Caco-2 (cell line): ENCODE data around the gene MB21D2. TPM values are rescaled to one million over a fixed set of nuclear protein-coding genes. Genes with fewer than 3 reads are reported as not detected.

ENCODE experiments used
- BruUV-seq: library from RNA; stranded (reverse); fragments of 400-500 nt; replicated peaks from 2 replicates; lab custom pipeline; 2021; lab: Mats Ljungman, UMichigan
- CTCF ChIA-PET: fragments of 300-600 bp; sonication (Branson Sonifier 250); formaldehyde crosslinking; loops from one replicate; lab custom pipeline; 2022; ENCODE audit warnings: antibody characterized with exemption; lab: Charles Lee
- POLR2A ChIA-PET: fragments of 300-600 bp; sonication (Branson Sonifier 250); formaldehyde crosslinking; loops from one replicate; lab custom pipeline; 2022; ENCODE audit warnings: antibody characterized with exemption; lab: Charles Lee
- DNase-seq, 2 experiments: peaks; one replicate each; pipeline versions ENCODE4 v3.0.0 to v3.0.0-alpha.2; 2020 to 2022
- H3K27me3 ChIP-seq: replicated peaks from 2 replicates; pipeline ENCODE4 v1.6.0; 2011; ENCODE audit warnings: low read length; ENCODE audit not compliant: control insufficient read depth, insufficient read depth
- H3K36me3 ChIP-seq: 2 replicates; pipeline ENCODE4 v1.5.1; 2011; ENCODE audit warnings: low read length; ENCODE audit not compliant: control insufficient read depth, insufficient read depth
- H3K4me1 ChIP-seq: fragments of 250-450 bp; sonication (Bioruptor Pico); 2 replicates; pipeline ENCODE4 v1.5.1; 2020; ENCODE audit warnings: mild to moderate bottlenecking
- H3K4me3 ChIP-seq: 2 replicates; pipeline ENCODE4 v1.5.1; 2011; ENCODE audit warnings: low read depth, mild to moderate bottlenecking, control low read depth, low read length
- H3K9me3 ChIP-seq: fragments of 250-450 bp; sonication (Bioruptor Pico); 2 replicates; pipeline ENCODE4 v1.5.1; 2020; ENCODE audit warnings: mild to moderate bottlenecking, moderate library complexity
- H3K27ac Mint-ChIP-seq: one replicate; pipeline ENCODE4 v1.8.0; 2022; ENCODE audit warnings: mixed read lengths; ENCODE audit not compliant: unreplicated experiment
- H3K27me3 Mint-ChIP-seq: one replicate; pipeline ENCODE4 v1.8.0; 2022; ENCODE audit warnings: mixed read lengths; ENCODE audit not compliant: insufficient read depth, unreplicated experiment
- H3K36me3 Mint-ChIP-seq: one replicate; pipeline ENCODE4 v1.8.0; 2022; ENCODE audit warnings: mild to moderate bottlenecking, mixed read lengths; ENCODE audit not compliant: insufficient read depth, unreplicated experiment
- H3K4me1 Mint-ChIP-seq: one replicate; pipeline ENCODE4 v1.8.0; 2022; ENCODE audit warnings: low read depth, mixed read lengths; ENCODE audit not compliant: unreplicated experiment
- H3K4me3 Mint-ChIP-seq: one replicate; pipeline ENCODE4 v1.8.0; 2022; ENCODE audit warnings: mild to moderate bottlenecking, moderate library complexity, mixed read lengths; ENCODE audit not compliant: unreplicated experiment
- H3K9me3 Mint-ChIP-seq: one replicate; pipeline ENCODE4 v1.8.0; 2022; ENCODE audit warnings: mixed read lengths; ENCODE audit not compliant: unreplicated experiment
- intact Hi-C: fragments of 100-400 bp; cut with micrococcal nuclease; formaldehyde crosslinking; loops from one replicate; pipeline ENCODE4 v1.10.0; 2022; ENCODE audit not compliant: unreplicated experiment
- total RNA-seq: library from RNA; stranded (reverse); gene quantifications from 2 replicates; pipeline ENCODE4 v1.2.3, GENCODE V29; 2022
- TF ChIP-seq, protein P1 (sequence below), 2 experiments: fragments of 200-600 bp in 1 of 2; IDR thresholded peaks; 1 replicate in 1 of 2; 2 replicates in 1 of 2; pipeline versions ENCODE4 v1.5.1 to v1.8.0; 2011 to 2022; ENCODE audit warnings: antibody characterized with exemption in 1 of 2, control low read depth in 1 of 2, inconsistent platforms in 1 of 2, low read depth in 1 of 2, low read length in 1 of 2, mild to moderate bottlenecking in 1 of 2, moderate library complexity in 1 of 2; ENCODE audit not compliant: insufficient read depth in 1 of 2, severe bottlenecking in 1 of 2, unreplicated experiment in 1 of 2

Gene MB21D2
- total RNA-seq, 1 experiment from 2014 or later, result 11.0 TPM

DNA sequence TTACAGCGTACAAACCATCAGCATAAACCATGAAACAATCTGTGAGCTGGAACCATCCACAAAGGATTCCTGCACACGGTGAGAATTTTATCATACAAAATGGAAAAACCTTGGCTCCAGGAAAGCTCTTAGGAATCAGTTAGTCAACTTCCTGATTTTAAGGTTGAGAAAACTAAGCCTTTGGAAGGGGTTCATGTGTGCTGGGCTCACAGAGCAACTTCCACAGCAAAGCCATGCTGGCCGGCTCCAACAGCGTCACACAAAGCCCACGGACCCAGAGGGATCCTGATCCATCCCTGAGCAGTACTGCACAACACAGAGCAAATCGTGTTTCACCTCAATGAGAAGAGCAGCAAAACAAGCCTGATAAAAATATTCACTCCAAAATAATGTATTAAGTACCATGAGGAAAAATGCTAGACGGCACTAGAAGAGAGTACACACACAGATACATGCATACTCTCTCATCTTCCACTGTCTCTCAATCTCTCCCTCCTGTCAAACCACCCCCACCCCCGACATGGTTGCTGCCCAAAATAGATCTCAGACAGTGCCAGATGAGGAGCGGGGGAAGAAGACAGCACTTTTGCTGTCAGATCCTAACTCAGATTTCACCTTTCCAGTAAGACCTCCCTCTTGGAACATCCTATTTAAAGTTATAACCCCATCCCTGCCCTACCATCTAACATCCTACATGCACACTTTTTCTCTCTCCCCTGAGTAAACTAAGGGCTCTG, 58.6 kb downstream of the MB21D2 start:
- intact Hi-C loops, result no loop called here
- no TSS peak for BruUV-seq
- no peaks in the 10 kb centered on the region for H3K9me3 Mint-ChIP-seq
- no peak overlapping the region for H3K4me3 Mint-ChIP-seq
- H3K36me3 Mint-ChIP-seq, result peaks cover 4% of the 10 kb centered on the region
- no peaks in the 10 kb centered on the region; the same call in 1 of the 2 replicates for H3K36me3 ChIP-seq
- no peaks in the 10 kb centered on the region for H3K27me3 Mint-ChIP-seq
- ChIA-PET POLR2A (no interaction called here), CTCF (no interaction called here)
- no peaks in the 10 kb centered on the region for H3K9me3 ChIP-seq
- H3K4me1 Mint-ChIP-seq, result peaks cover 23% of the 10 kb centered on the region
- DNase-seq, result no peak
- peaks cover 10% of the 10 kb centered on the region; the same call in 1 of the 2 replicates for H3K4me1 ChIP-seq
- TF ChIP-seq, protein P1, sequence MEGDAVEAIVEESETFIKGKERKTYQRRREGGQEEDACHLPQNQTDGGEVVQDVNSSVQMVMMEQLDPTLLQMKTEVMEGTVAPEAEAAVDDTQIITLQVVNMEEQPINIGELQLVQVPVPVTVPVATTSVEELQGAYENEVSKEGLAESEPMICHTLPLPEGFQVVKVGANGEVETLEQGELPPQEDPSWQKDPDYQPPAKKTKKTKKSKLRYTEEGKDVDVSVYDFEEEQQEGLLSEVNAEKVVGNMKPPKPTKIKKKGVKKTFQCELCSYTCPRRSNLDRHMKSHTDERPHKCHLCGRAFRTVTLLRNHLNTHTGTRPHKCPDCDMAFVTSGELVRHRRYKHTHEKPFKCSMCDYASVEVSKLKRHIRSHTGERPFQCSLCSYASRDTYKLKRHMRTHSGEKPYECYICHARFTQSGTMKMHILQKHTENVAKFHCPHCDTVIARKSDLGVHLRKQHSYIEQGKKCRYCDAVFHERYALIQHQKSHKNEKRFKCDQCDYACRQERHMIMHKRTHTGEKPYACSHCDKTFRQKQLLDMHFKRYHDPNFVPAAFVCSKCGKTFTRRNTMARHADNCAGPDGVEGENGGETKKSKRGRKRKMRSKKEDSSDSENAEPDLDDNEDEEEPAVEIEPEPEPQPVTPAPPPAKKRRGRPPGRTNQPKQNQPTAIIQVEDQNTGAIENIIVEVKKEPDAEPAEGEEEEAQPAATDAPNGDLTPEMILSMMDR (IDR thresholded peaks at IDR 0.05; ENCODE audit: insufficient read depth in 1 of 2, low read depth in 1 of 2, low read length in 1 of 2, severe bottlenecking in 1 of 2, unreplicated experiment in 1 of 2), result no peak
- no peak overlapping the region for H3K27ac Mint-ChIP-seq
- H3K4me3 ChIP-seq, result no peak overlapping the region
- no peaks in the 10 kb centered on the region for H3K27me3 ChIP-seq

DNA sequence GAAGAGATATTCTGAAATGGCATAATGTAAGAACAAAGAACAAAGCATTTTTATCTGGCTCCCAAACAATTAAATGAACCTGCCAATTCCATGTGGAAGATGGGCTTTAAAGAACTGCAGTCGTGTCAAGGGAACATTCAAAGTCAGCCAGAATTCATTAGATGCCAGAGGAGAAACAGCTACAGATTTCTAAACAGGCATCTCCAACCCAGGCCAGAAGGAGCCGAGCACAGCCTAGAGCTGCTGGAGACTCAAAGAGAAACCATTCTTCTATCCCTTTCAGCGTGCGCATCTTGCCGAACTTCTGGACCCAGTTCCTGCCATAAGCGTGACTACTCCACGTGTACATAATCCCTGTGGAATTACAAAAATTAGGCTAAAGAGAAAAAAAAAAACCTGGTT, 60.4 kb downstream of the MB21D2 start:
- H3K9me3 ChIP-seq, result no peaks in the 10 kb centered on the region
- H3K27ac Mint-ChIP-seq, result peak overlapping the region; percentile 46
- DNase-seq, result no peak
- H3K9me3 Mint-ChIP-seq, result no peaks in the 10 kb centered on the region
- TF ChIP-seq, protein P1 (IDR thresholded peaks at IDR 0.05; ENCODE audit: insufficient read depth in 1 of 2, low read depth in 1 of 2, low read length in 1 of 2, severe bottlenecking in 1 of 2, unreplicated experiment in 1 of 2), result no peak
- no peak overlapping the region for H3K4me3 ChIP-seq
- H3K4me1 ChIP-seq, result peaks cover 21% of the 10 kb centered on the region
- H3K27me3 Mint-ChIP-seq, result no peaks in the 10 kb centered on the region
- H3K27me3 ChIP-seq, result no peaks in the 10 kb centered on the region
- BruUV-seq, result no TSS peak
- H3K36me3 ChIP-seq, result no peaks in the 10 kb centered on the region; the same call in 1 of the 2 replicates
- no peak overlapping the region for H3K4me3 Mint-ChIP-seq
- no peaks in the 10 kb centered on the region for H3K36me3 Mint-ChIP-seq
- peaks cover 34% of the 10 kb centered on the region for H3K4me1 Mint-ChIP-seq
- POLR2A ChIA-PET, result no interaction called here
- CTCF ChIA-PET, result no interaction called here
- intact Hi-C loops, result no loop called here

DNA sequence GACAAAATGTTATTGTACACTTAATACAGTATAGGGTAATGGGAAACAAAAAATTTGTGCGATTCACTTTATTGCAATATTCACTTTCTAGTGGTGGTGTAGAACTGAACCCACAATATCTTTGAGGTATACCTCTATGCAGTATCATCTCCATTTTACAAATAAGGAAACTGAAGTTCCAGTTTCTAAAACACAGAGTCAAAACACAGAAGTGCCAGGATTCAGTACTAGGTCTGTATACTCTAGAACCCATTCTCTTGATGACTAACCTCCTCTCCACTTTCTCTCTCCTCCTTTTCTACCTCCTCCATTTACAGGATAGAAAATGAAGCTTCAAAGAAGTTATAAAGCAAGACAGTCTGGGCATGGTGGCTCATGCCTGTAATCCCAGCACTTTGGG, 62.2 kb downstream of the MB21D2 start:
- Mint-ChIP-seq H3K36me3 (no peaks in the 10 kb centered on the region), H3K9me3 (no peaks in the 10 kb centered on the region), H3K27me3 (no peaks in the 10 kb centered on the region), H3K4me1 (peaks cover 47% of the 10 kb centered on the region), H3K4me3 (no peak overlapping the region), H3K27ac (no peak overlapping the region)
- H3K4me3 ChIP-seq, result no peak overlapping the region
- BruUV-seq, result no TSS peak
- H3K36me3 ChIP-seq, result no peaks in the 10 kb centered on the region; the same call in 1 of the 2 replicates
- ChIA-PET CTCF (no interaction called here), POLR2A (no interaction called here)
- H3K9me3 ChIP-seq, result no peaks in the 10 kb centered on the region
- TF ChIP-seq, protein P1 (IDR thresholded peaks at IDR 0.05; ENCODE audit: insufficient read depth in 1 of 2, low read depth in 1 of 2, low read length in 1 of 2, severe bottlenecking in 1 of 2, unreplicated experiment in 1 of 2), result no peak
- intact Hi-C loops, result no loop called here
- peaks cover 35% of the 10 kb centered on the region for H3K4me1 ChIP-seq
- DNase-seq, result no peak
- no peaks in the 10 kb centered on the region for H3K27me3 ChIP-seq
